Esophagus (tissue), 2 donors: Measurements from ENCODE around the gene BDH1. TPM values are rescaled to one million over a fixed set of nuclear protein-coding genes. Genes with fewer than 3 reads are reported as not detected.
A peak's percentile ranks its signal among the peaks of the same experiment; 100 is the strongest.

Experiments used
- H3K27ac ChIP-seq, 2 donors: one replicate each; pipeline ENCODE4 v1.5.1; 2013; ENCODE audit warnings: low read depth in 2 of 2, mild to moderate bottlenecking in 2 of 2, inconsistent platforms in 1 of 2, low read length in 1 of 2, moderate library complexity in 1 of 2
- H3K27me3 ChIP-seq, 2 donors: one replicate each; pipeline ENCODE4 v1.6.1; 2013; ENCODE audit warnings: low read length in 2 of 2, control low read depth in 1 of 2, mild to moderate bottlenecking in 1 of 2; ENCODE audit not compliant: insufficient read depth in 2 of 2, control insufficient read depth in 1 of 2
- H3K36me3 ChIP-seq, 2 donors: one replicate each; pipeline ENCODE4 v1.6.1; 2013; ENCODE audit warnings: low read length in 1 of 2; ENCODE audit not compliant: control insufficient read depth in 2 of 2, insufficient read depth in 2 of 2
- H3K4me1 ChIP-seq, 2 donors: one replicate each; pipeline ENCODE4 v1.6.1; 2013; ENCODE audit warnings: low read length in 1 of 2; ENCODE audit not compliant: control insufficient read depth in 2 of 2, insufficient read depth in 2 of 2
- H3K4me3 ChIP-seq, 2 donors: one replicate each; pipeline ENCODE4 v1.5.1; 2013; ENCODE audit warnings: low read length in 2 of 2, mild to moderate bottlenecking in 2 of 2, low read depth in 1 of 2, moderate library complexity in 1 of 2
- H3K9me3 ChIP-seq, 2 donors: one replicate each; pipeline ENCODE4 v1.6.1; 2013; ENCODE audit warnings: mild to moderate bottlenecking in 2 of 2, low read depth in 1 of 2, low read length in 1 of 2, moderate library complexity in 1 of 2; ENCODE audit not compliant: control insufficient read depth in 2 of 2, insufficient read depth in 1 of 2
- WGBS, 2 donors: extraction: QIAGEN DNeasy Blood & Tissue Kit; methylation state at CpG; one replicate each; pipeline ENCODE4 v1.1.7; 2013; 5-methylcytosine and 5-hydroxymethylcytosine counted together
- polyA plus RNA-seq, 2 donors: library from polyadenylated mRNA; stranded (reverse); fragments of 200-250 nt; gene quantifications; one replicate each; pipeline ENCODE4 v1.2.3, GENCODE V29; 2013
- donor health status: healthy with polysubstance abuse.
- donor health status: Bipolar disorder and iron deficiency.

BDH1 gene
- polyA plus RNA-seq, 2 donors = 49.5 to 59.9 TPM

GRCh38 chr3:197504229-197504628 is 51.5 kb downstream of the BDH1 start:
- no peaks in the 10 kb centered on the region for H3K27me3 ChIP-seq
- peak overlapping the region; percentile 24 to 74 for H3K27ac ChIP-seq
- H3K4me3 ChIP-seq = no peak overlapping the region
- peaks cover 3 to 15% of the 10 kb centered on the region in 2 donors for H3K4me1 ChIP-seq
- no peaks in the 10 kb centered on the region for H3K9me3 ChIP-seq
- WGBS, 2 donors = 42 to 46% methylated on average over 7 of the region's 7 CpGs
- no peaks in the 10 kb centered on the region for H3K36me3 ChIP-seq

DNA sequence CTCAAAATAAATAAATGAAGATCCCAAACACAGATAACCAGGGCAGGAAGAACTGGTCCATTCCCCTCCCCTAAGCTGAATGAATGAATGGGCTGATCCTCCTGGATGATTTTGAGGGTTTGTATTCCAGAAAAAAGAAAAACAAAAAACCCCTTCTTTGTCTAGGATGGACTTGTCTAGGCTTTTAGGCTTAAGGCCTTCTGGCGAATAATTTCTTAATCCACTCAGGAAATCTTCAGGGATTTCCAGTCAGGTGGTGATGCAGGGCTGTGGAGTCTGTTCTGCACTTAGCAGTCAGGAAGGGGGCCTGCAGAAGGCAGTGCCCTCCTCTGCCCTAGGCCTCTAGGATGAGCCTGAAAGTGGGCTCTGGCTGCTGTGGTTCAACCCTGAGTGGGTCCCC is 52.1 kb downstream of the BDH1 start:
- H3K9me3 ChIP-seq = peaks cover 0 to under 1% of the 10 kb centered on the region in 2 donors
- 53 to 68% methylated on average over 1 of the region's 1 CpG for WGBS, 2 donors
- peak overlapping the region; percentile 24 to 74 for H3K27ac ChIP-seq
- no peak overlapping the region for H3K4me3 ChIP-seq
- no peaks in the 10 kb centered on the region for H3K27me3 ChIP-seq
- H3K4me1 ChIP-seq = peaks cover 3 to 17% of the 10 kb centered on the region in 2 donors
- no peaks in the 10 kb centered on the region for H3K36me3 ChIP-seq

DNA sequence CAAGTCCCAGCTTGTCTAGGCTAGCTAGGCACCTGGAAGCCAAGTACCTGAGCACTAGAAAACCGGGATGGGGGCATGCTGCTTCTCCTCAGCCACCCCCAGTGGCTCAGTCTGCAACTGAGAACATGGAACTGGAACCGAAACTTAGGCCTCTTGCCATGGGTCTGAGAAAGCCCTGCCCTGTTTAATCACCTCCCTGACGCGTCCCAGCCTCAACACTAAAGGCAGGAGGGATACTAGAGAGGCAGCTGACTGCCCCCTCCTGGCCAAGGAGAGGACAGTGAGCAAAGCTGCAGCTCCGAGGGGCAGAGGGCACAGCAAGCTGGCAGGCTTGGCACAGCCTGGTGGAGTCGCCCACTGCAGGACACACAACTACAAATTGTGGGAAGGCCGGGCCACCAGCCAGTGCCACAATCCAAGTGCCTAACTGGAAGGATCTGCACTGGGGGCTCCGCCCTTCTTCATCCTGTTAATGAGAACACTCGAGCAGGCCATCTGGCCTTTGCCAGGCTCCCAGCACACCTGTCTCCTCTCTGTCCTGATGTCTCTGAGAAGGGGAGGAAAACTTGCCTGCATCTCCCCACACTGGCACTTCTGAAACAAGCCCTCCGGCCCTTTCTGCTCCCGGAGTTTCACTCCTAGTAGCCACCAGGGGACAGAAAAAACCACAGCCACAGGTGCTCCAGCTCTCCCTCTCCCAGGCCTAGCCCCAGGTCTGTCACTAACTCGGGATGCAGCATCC is 53.7 kb downstream of the BDH1 start:
- Histone ChIP-seq H3K36me3 (no peaks in the 10 kb centered on the region), H3K4me1 (peaks cover 3 to 14% of the 10 kb centered on the region in 2 donors), H3K27ac (peak overlapping the region; percentile 66 to 76), H3K27me3 (no peaks in the 10 kb centered on the region), H3K9me3 (peaks cover 0 to 2% of the 10 kb centered on the region in 2 donors), H3K4me3 (no peak overlapping the region)
- WGBS, 2 donors = 57 to 65% methylated on average over 12 of the region's 12 CpGs

- WGBS, 2 donors = 88 to 89% methylated on average over 1 of the region's 1 CpG
- H3K27ac ChIP-seq = peak overlapping the region; percentile 66 to 76
- H3K4me3 ChIP-seq = no peak overlapping the region
- H3K9me3 ChIP-seq = peaks cover 0 to 2% of the 10 kb centered on the region in 2 donors
- no peaks in the 10 kb centered on the region for H3K36me3 ChIP-seq
- peaks cover 3 to 17% of the 10 kb centered on the region in 2 donors for H3K4me1 ChIP-seq
- H3K27me3 ChIP-seq = no peaks in the 10 kb centered on the region
Measured at GRCh38 chr3:197501496-197501878, 54.3 kb downstream of the BDH1 start.

- Histone ChIP-seq H3K9me3 (peaks cover 0 to 2% of the 10 kb centered on the region in 2 donors), H3K4me3 (no peak overlapping the region), H3K27ac (no peak overlapping the region), H3K27me3 (no peaks in the 10 kb centered on the region), H3K4me1 (peaks cover 3 to 20% of the 10 kb centered on the region in 2 donors), H3K36me3 (no peaks in the 10 kb centered on the region)
Measured at GRCh38 chr3:197500812-197501211, 55.0 kb downstream of the BDH1 start.

DNA sequence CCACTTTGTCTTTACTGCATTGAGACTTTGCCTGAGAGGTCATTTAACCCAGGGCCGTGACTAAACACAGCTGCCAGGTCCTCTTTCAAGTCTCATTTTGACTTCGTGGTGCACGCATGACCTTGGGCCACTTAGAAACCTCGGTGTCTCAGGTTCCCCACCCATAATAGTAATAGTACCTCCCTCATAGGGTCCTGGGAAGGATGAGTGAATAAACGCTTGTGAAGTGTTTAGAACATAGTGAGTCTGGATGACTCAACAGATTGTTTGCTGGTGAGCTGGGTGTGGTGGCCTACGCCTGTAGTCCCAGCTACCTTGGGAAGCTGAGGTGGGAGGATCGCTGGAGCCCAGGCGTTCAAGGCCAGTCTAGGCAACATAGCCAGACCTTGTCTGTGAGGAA is 56.3 kb downstream of the BDH1 start:
- peaks cover 3 to 21% of the 10 kb centered on the region in 2 donors for H3K4me1 ChIP-seq
- H3K9me3 ChIP-seq = peaks cover 0 to 2% of the 10 kb centered on the region in 2 donors
- H3K27me3 ChIP-seq = no peaks in the 10 kb centered on the region
- peak overlapping the region; percentile 14 to 70 for H3K27ac ChIP-seq
- H3K4me3 ChIP-seq = no peak overlapping the region
- no peaks in the 10 kb centered on the region for H3K36me3 ChIP-seq
- WGBS, 2 donors = 63 to 69% methylated on average over 8 of the region's 8 CpGs

GRCh38 chr3:197498499-197499241 is 57.1 kb downstream of the BDH1 start:
- no peaks in the 10 kb centered on the region for H3K27me3 ChIP-seq
- H3K36me3 ChIP-seq = no peaks in the 10 kb centered on the region
- no peak overlapping the region for H3K4me3 ChIP-seq
- H3K27ac ChIP-seq = peak overlapping the region in 1 of 2 donors; percentile 70
- 89 to 96% methylated on average over 53 to 60 of the region's 60 CpGs for WGBS, 2 donors
- H3K9me3 ChIP-seq = peaks cover 0 to 2% of the 10 kb centered on the region in 2 donors
- H3K4me1 ChIP-seq = peaks cover 0 to 21% of the 10 kb centered on the region in 2 donors

DNA sequence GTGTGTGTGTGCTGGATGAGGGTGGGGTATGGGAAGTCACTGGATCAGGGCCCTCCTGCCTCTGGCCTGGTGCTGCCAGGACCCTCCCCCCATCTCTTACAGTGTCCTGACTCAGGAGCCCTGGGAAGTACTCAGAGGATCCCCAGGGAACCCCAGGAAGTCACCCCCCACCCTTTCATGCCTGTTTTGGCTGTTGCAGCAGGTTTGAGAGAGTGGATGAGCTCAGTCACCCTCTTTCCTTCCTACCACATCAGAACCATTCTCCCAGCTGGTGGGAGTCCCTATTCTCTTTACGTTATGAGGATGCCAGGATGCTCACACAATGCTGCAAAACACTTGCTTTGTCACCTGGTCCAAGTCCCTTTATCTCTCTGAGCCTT is 59.0 kb downstream of the BDH1 start:
- Histone ChIP-seq H3K4me3 (no peak overlapping the region), H3K27ac (peak overlapping the region in 1 of 2 donors; percentile 65), H3K27me3 (no peaks in the 10 kb centered on the region), H3K36me3 (no peaks in the 10 kb centered on the region), H3K4me1 (peaks cover 0 to 16% of the 10 kb centered on the region in 2 donors), H3K9me3 (peaks cover 0 to 2% of the 10 kb centered on the region in 2 donors)
- 87 to 91% methylated on average over 1 of the region's 1 CpG for WGBS, 2 donors

DNA sequence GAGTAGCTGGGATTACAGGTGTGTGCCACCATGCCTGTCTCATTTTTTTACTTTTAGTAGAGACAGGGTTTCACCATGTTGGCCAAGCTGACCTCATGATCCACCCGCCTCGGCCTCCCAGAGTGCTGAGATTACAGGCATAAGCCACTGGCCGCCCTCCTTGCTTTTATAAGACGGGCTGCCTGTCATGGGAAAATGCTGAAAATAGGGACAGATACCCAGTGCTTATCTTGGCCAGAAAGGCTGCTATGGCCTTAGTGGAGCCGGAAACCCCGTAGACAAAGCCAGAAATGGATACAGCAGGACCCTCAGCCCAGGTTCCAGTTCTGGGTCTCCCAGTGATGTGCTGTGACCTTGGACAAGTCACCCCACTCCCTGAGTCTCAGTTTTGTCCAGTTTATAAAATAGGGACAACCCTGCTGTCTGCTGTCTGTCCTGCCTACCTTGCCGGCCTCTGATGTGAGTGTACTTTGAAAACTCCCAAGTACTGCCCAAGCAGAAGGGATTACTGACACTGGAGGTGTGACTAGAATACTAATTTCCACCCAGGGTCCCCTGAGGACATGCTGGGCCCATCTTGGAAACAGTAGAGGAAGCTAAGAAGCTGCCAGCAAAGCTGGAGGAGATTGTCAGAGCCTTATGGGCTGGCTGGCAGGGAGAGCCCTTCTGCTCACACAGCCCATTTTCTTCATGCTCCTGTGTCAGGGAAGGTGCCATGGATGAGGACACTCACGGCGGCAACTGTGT is 59.6 kb downstream of the BDH1 start:
- H3K27ac ChIP-seq = peak overlapping the region; percentile 18 to 65

More for the DNA sequence above, 59.6 kb downstream of the BDH1 start:
- Histone ChIP-seq H3K36me3 (no peaks in the 10 kb centered on the region), H3K9me3 (peaks cover 0 to 2% of the 10 kb centered on the region in 2 donors), H3K4me3 (no peak overlapping the region), H3K4me1 (peaks cover 0 to 16% of the 10 kb centered on the region in 2 donors), H3K27me3 (no peaks in the 10 kb centered on the region)
- WGBS, 2 donors = 79 to 85% methylated on average over 9 of the region's 9 CpGs
